ENCODE results near the gene MBD5. TPM values are rescaled to one million over a fixed set of nuclear protein-coding genes. Genes with fewer than 3 reads are reported as not detected.

The MBD5 gene
- total and polyA plus RNA-seq, 4 experiments from 2014 or later: 3.1 to 64.5 (median 33.9) TPM

GRCh38 chr2:148517296-148517695, 496.4 kb downstream of the MBD5 start:
- DNase-seq: no peak
- Histone ChIP-seq H3K27ac (ENCODE audit: low read depth, low read length) (no peak overlapping the region), H3K4me1 (ENCODE audit: insufficient read depth, low read length) (peaks cover 21% of the 10 kb centered on the region), H3K4me3 (ENCODE audit: low read length in 2 of 2) (no peak overlapping the region), H3K9me3 (ENCODE audit: control insufficient read depth in 1 of 2, low read length in 2 of 2) (no peaks in the 10 kb centered on the region), H3K36me3 (ENCODE audit: insufficient read depth, low read length) (no peaks in the 10 kb centered on the region), H3K27me3 (ENCODE audit: insufficient read depth, low read length) (no peaks in the 10 kb centered on the region)
- Mint-ChIP-seq H3K4me3 (no peak overlapping the region), H3K9me3 (no peaks in the 10 kb centered on the region), H3K4me1 (peaks cover 17 to 34% (median 20%) of the 10 kb centered on the region in 4 donors), H3K27me3 (no peaks in the 10 kb centered on the region), H3K27ac (no peak overlapping the region), H3K36me3 (peaks cover 0 to 11% of the 10 kb centered on the region in 2 donors)
- ChIA-PET POLR2A (ENCODE audit: partially characterized antibody) (interaction anchor here (1.0 to 1.1 kb wide), 2 partner anchors 9 to 126 kb away, joined by 3 read pairs; partner anchors contain the start of gene EPC2), CTCF (ENCODE audit: partially characterized antibody) (interaction anchor here (1.4 kb wide), 1 partner anchor 8 kb away, joined by 11 read pairs; no protein-coding TSS in a partner anchor)
- intact Hi-C loops (cut with micrococcal nuclease): no loop called here

GRCh38 chr2:148517822-148518221, 496.9 kb downstream of the MBD5 start:
- H3K4me1 Mint-ChIP-seq: peaks cover 21 to 34% (median 23%) of the 10 kb centered on the region in 4 donors
- H3K9me3 Mint-ChIP-seq: no peaks in the 10 kb centered on the region
- Histone ChIP-seq H3K27me3 (ENCODE audit: insufficient read depth, low read length) (no peaks in the 10 kb centered on the region), H3K9me3 (ENCODE audit: control insufficient read depth in 1 of 2, low read length in 2 of 2) (no peaks in the 10 kb centered on the region), H3K36me3 (ENCODE audit: insufficient read depth, low read length) (no peaks in the 10 kb centered on the region), H3K27ac (ENCODE audit: low read depth, low read length) (no peak overlapping the region), H3K4me1 (ENCODE audit: insufficient read depth, low read length) (peaks cover 26% of the 10 kb centered on the region), H3K4me3 (ENCODE audit: low read length in 2 of 2) (no peak overlapping the region)
- H3K27me3 Mint-ChIP-seq: no peaks in the 10 kb centered on the region
- POLR2A ChIA-PET (ENCODE audit: partially characterized antibody): interaction anchor here (1.0 to 1.1 kb wide), 2 partner anchors 9 to 126 kb away, joined by 3 read pairs; partner anchors contain the start of gene EPC2
- CTCF ChIA-PET (ENCODE audit: partially characterized antibody): interaction anchor here (1.4 kb wide), 1 partner anchor 9 kb away, joined by 11 read pairs; no protein-coding TSS in a partner anchor
- H3K36me3 Mint-ChIP-seq: peaks cover 0 to 11% of the 10 kb centered on the region in 2 donors
- H3K4me3 Mint-ChIP-seq: peak overlapping the region in 1 of 8 donors; percentile 8
- DNase-seq: no peak
- H3K27ac Mint-ChIP-seq: no peak overlapping the region
- intact Hi-C loops (cut with micrococcal nuclease): no loop called here

GRCh38 chr2:148519013-148519412, 498.1 kb downstream of the MBD5 start:
- H3K27me3 ChIP-seq (ENCODE audit: insufficient read depth, low read length): no peaks in the 10 kb centered on the region
- no peak overlapping the region for H3K27ac ChIP-seq (ENCODE audit: low read depth, low read length)
- no peaks in the 10 kb centered on the region for H3K9me3 Mint-ChIP-seq
- H3K4me1 Mint-ChIP-seq: peaks cover 31 to 46% (median 32%) of the 10 kb centered on the region in 4 donors
- no peak for DNase-seq
- H3K4me1 ChIP-seq (ENCODE audit: insufficient read depth, low read length): peaks cover 38% of the 10 kb centered on the region
- no peaks in the 10 kb centered on the region for H3K27me3 Mint-ChIP-seq
- ChIA-PET POLR2A (ENCODE audit: partially characterized antibody) (no interaction called here), CTCF (ENCODE audit: partially characterized antibody) (interaction anchor here (6.5 kb wide), 1 partner anchor 10 kb away, joined by 78 read pairs; no protein-coding TSS in a partner anchor)
- H3K27ac Mint-ChIP-seq: peak overlapping the region in 1 of 7 donors; percentile 12
- H3K4me3 Mint-ChIP-seq: no peak overlapping the region
- no peaks in the 10 kb centered on the region for H3K36me3 ChIP-seq (ENCODE audit: insufficient read depth, low read length)
- H3K9me3 ChIP-seq (ENCODE audit: control insufficient read depth in 1 of 2, low read length in 2 of 2): no peaks in the 10 kb centered on the region
- H3K4me3 ChIP-seq (ENCODE audit: low read length in 2 of 2): no peak overlapping the region
- intact Hi-C loops (cut with micrococcal nuclease): no loop called here
- H3K36me3 Mint-ChIP-seq: peaks cover 0 to 11% of the 10 kb centered on the region in 2 donors

- Histone ChIP-seq H3K4me1 (ENCODE audit: insufficient read depth, low read length) (peaks cover 60% of the 10 kb centered on the region), H3K9me3 (ENCODE audit: control insufficient read depth in 1 of 2, low read length in 2 of 2) (no peaks in the 10 kb centered on the region)
- intact Hi-C loops (cut with micrococcal nuclease): no loop called here
Measured at GRCh38 chr2:148521181-148521580, 500.3 kb downstream of the MBD5 start.

GRCh38 chr2:148523315-148523714, 502.4 kb downstream of the MBD5 start:
- H3K4me1 ChIP-seq (ENCODE audit: insufficient read depth, low read length): peaks cover 80% of the 10 kb centered on the region
- intact Hi-C loops (cut with micrococcal nuclease): no loop called here
- Mint-ChIP-seq H3K9me3 (peaks cover 0 to 5% (median 0%) of the 10 kb centered on the region in 8 donors), H3K27ac (peak overlapping the region; percentile 85 to 99 (median 95)), H3K27me3 (no peaks in the 10 kb centered on the region), H3K36me3 (no peaks in the 10 kb centered on the region), H3K4me3 (peak overlapping the region; percentile 19 to 89 (median 57)), H3K4me1 (peaks cover 64 to 78% (median 72%) of the 10 kb centered on the region in 4 donors)
- H3K27me3 ChIP-seq (ENCODE audit: insufficient read depth, low read length): no peaks in the 10 kb centered on the region
- ChIA-PET CTCF (ENCODE audit: partially characterized antibody) (interaction anchor here (1.1 to 6.5 kb wide), 5 partner anchors 11 to 533 kb away, joined by 4 to 78 read pairs (median 8); no protein-coding TSS in a partner anchor), POLR2A (ENCODE audit: partially characterized antibody) (interaction anchor here (1.7 to 9.1 kb wide), 5 partner anchors 13 to 122 kb away, joined by 10 to 121 read pairs (median 19); partner anchors contain the start of gene EPC2)
- no peaks in the 10 kb centered on the region for H3K9me3 ChIP-seq (ENCODE audit: control insufficient read depth in 1 of 2, low read length in 2 of 2)
- DNase-seq: no peak
- no peak overlapping the region for H3K4me3 ChIP-seq (ENCODE audit: low read length in 2 of 2)
- no peaks in the 10 kb centered on the region for H3K36me3 ChIP-seq (ENCODE audit: insufficient read depth, low read length)
- peak overlapping the region; percentile 60 for H3K27ac ChIP-seq (ENCODE audit: low read depth, low read length)

More at GRCh38 chr2:148521181-148521580, 500.3 kb downstream of the MBD5 start:
- ChIA-PET POLR2A (ENCODE audit: partially characterized antibody) (interaction anchor here (1.0 to 9.1 kb wide), 4 partner anchors 12 to 1066 kb away, joined by 3 to 121 read pairs (median 4); partner anchors contain the start of genes EPC2 and MMADHC), CTCF (ENCODE audit: partially characterized antibody) (interaction anchor here (0.8 to 6.5 kb wide), 10 partner anchors 10 to 196 kb away, joined by 3 to 78 read pairs (median 4); no protein-coding TSS in a partner anchor)
- Histone ChIP-seq H3K27ac (ENCODE audit: low read depth, low read length) (no peak overlapping the region), H3K27me3 (ENCODE audit: insufficient read depth, low read length) (no peaks in the 10 kb centered on the region), H3K36me3 (ENCODE audit: insufficient read depth, low read length) (no peaks in the 10 kb centered on the region), H3K4me3 (ENCODE audit: low read length in 2 of 2) (no peak overlapping the region)
- Mint-ChIP-seq H3K9me3 (peaks cover 0 to 5% (median 0%) of the 10 kb centered on the region in 8 donors), H3K27ac (peak overlapping the region in 6 of 7 donors; percentile 48 to 94 (median 65)), H3K27me3 (no peaks in the 10 kb centered on the region), H3K36me3 (no peaks in the 10 kb centered on the region), H3K4me3 (peak overlapping the region in 3 of 8 donors; percentile 26 to 50 (median 48)), H3K4me1 (peaks cover 46 to 57% (median 51%) of the 10 kb centered on the region in 4 donors)
- no peak for DNase-seq

GRCh38 chr2:148524519-148524919, 503.6 kb downstream of the MBD5 start:
- Mint-ChIP-seq H3K4me3 (peak overlapping the region; percentile 22 to 89 (median 72)), H3K36me3 (no peaks in the 10 kb centered on the region), H3K27ac (peak overlapping the region; percentile 85 to 99 (median 95)), H3K27me3 (no peaks in the 10 kb centered on the region), H3K9me3 (peaks cover 0 to 5% (median 0%) of the 10 kb centered on the region in 8 donors), H3K4me1 (peaks cover 74 to 90% (median 84%) of the 10 kb centered on the region in 4 donors)
- Histone ChIP-seq H3K27me3 (ENCODE audit: insufficient read depth, low read length) (no peaks in the 10 kb centered on the region), H3K27ac (ENCODE audit: low read depth, low read length) (peak overlapping the region; percentile 60), H3K9me3 (ENCODE audit: control insufficient read depth in 1 of 2, low read length in 2 of 2) (no peaks in the 10 kb centered on the region), H3K4me1 (ENCODE audit: insufficient read depth, low read length) (peaks cover 92% of the 10 kb centered on the region), H3K4me3 (ENCODE audit: low read length in 2 of 2) (peak overlapping the region in 1 of 2 donors; percentile 26), H3K36me3 (ENCODE audit: insufficient read depth, low read length) (no peaks in the 10 kb centered on the region)
- peak; percentile 79 to 90 (median 87) for DNase-seq
- ChIA-PET CTCF (ENCODE audit: partially characterized antibody) (interaction anchor here (0.7 to 6.5 kb wide), 16 partner anchors 9 to 534 kb away, joined by 3 to 78 read pairs (median 4); partner anchors contain the start of genes MBD5 and ORC4), POLR2A (ENCODE audit: partially characterized antibody) (interaction anchor here (0.8 to 9.1 kb wide), 20 partner anchors 9 to 1228 kb away, joined by 3 to 121 read pairs (median 4); partner anchors contain the start of genes EPC2, MBD5 and ORC4)
- intact Hi-C loops (cut with micrococcal nuclease): loop anchor here (1.0 kb wide), 4 partner anchors 15 to 351 kb away; partner anchors contain the start of gene KIF5C

- no peaks in the 10 kb centered on the region for H3K36me3 Mint-ChIP-seq
- H3K27me3 ChIP-seq (ENCODE audit: insufficient read depth, low read length): no peaks in the 10 kb centered on the region
- no peaks in the 10 kb centered on the region for H3K9me3 ChIP-seq (ENCODE audit: control insufficient read depth in 1 of 2, low read length in 2 of 2)
- intact Hi-C loops (cut with micrococcal nuclease): loop anchor here (5.0 kb wide), 1 partner anchor 503 kb away; the partner anchor contains the start of genes MBD5 and ORC4
- ChIA-PET POLR2A (ENCODE audit: partially characterized antibody) (interaction anchor here (0.9 to 9.1 kb wide), 17 partner anchors 8 to 1228 kb away, joined by 3 to 121 read pairs (median 6); partner anchors contain the start of genes EPC2, MBD5 and ORC4), CTCF (ENCODE audit: partially characterized antibody) (interaction anchor here (0.7 to 6.5 kb wide), 13 partner anchors 9 to 535 kb away, joined by 3 to 78 read pairs (median 4); partner anchors contain the start of genes MBD5 and ORC4)
- no peaks in the 10 kb centered on the region for H3K27me3 Mint-ChIP-seq
- H3K4me1 ChIP-seq (ENCODE audit: insufficient read depth, low read length): peaks cover 98% of the 10 kb centered on the region
- DNase-seq: no peak
- no peaks in the 10 kb centered on the region for H3K36me3 ChIP-seq (ENCODE audit: insufficient read depth, low read length)
- H3K4me3 ChIP-seq (ENCODE audit: low read length in 2 of 2): no peak overlapping the region
- H3K9me3 Mint-ChIP-seq: peaks cover 0 to 5% (median 0%) of the 10 kb centered on the region in 8 donors
- H3K4me1 Mint-ChIP-seq: peaks cover 79 to 97% (median 90%) of the 10 kb centered on the region in 4 donors
- peak overlapping the region; percentile 22 to 89 (median 72) for H3K4me3 Mint-ChIP-seq
- H3K27ac Mint-ChIP-seq: peak overlapping the region; percentile 85 to 99 (median 95)
- H3K27ac ChIP-seq (ENCODE audit: low read depth, low read length): peak overlapping the region; percentile 60
Measured at GRCh38 chr2:148525130-148525529, 504.2 kb downstream of the MBD5 start.
